Neural progenitor cell (in vitro differentiated cells): ENCODE measurements around the gene MYB. TPM values are rescaled to one million over a fixed set of nuclear protein-coding genes. Genes with fewer than 3 reads are reported as not detected.

Experiments
- DNase-seq: peaks from one replicate; pipeline ENCODE4 v3.0.0-alpha.2; 2016; ENCODE audit warnings: low spot score
- H2AFZ ChIP-seq: fragments of 200-600 bp; sonication (generic); replicated peaks from 2 replicates; pipeline ENCODE4 v1.6.1; 2016; ENCODE audit warnings: antibody characterized with exemption
- H3F3A ChIP-seq: fragments of 200-600 bp; sonication (generic); 2 replicates; pipeline ENCODE4 v1.6.1; 2016; ENCODE audit warnings: antibody characterized with exemption, low read depth
- H3K27ac ChIP-seq: fragments of 200-600 bp; sonication (generic); 2 replicates; pipeline ENCODE4 v1.5.1; 2016; ENCODE audit warnings: mild to moderate bottlenecking
- H3K27me3 ChIP-seq: fragments of 200-600 bp; sonication (generic); 2 replicates; pipeline ENCODE4 v1.6.1; 2016; ENCODE audit warnings: mild to moderate bottlenecking, moderate library complexity
- H3K36me3 ChIP-seq: fragments of 200-600 bp; sonication (generic); 2 replicates; pipeline ENCODE4 v1.5.1; 2016
- H3K4me1 ChIP-seq: fragments of 200-600 bp; sonication (generic); 2 replicates; pipeline ENCODE4 v1.6.1; 2016; ENCODE audit warnings: mixed run types
- H3K4me2 ChIP-seq: fragments of 200-600 bp; sonication (generic); 2 replicates; pipeline ENCODE4 v1.6.1; 2016
- H3K4me3 ChIP-seq: fragments of 200-600 bp; sonication (generic); 2 replicates; pipeline ENCODE4 v1.5.1; 2016
- H3K79me2 ChIP-seq: fragments of 200-600 bp; sonication (generic); 2 replicates; pipeline ENCODE4 v1.6.1; 2016; ENCODE audit warnings: low read depth
- H3K9ac ChIP-seq: fragments of 200-600 bp; sonication (generic); 2 replicates; pipeline ENCODE4 v1.6.1; 2016
- H3K9me3 ChIP-seq: fragments of 200-600 bp; sonication (generic); 2 replicates; pipeline ENCODE4 v1.5.1; 2016; ENCODE audit warnings: low read depth
- H4K20me1 ChIP-seq: fragments of 200-600 bp; sonication (generic); 2 replicates; pipeline ENCODE4 v1.6.1; 2016; ENCODE audit warnings: low read depth
- H3K27ac Mint-ChIP-seq: 3 replicates; pipeline ENCODE4 v1.8.0; 2021; ENCODE audit warnings: mixed read lengths
- H3K27me3 Mint-ChIP-seq: 2 replicates; pipeline ENCODE4 v1.8.0; 2022; ENCODE audit warnings: low read depth, mild to moderate bottlenecking, inconsistent platforms, moderate library complexity, mixed read lengths; ENCODE audit not compliant: insufficient read depth
- H3K36me3 Mint-ChIP-seq: 3 replicates; pipeline ENCODE4 v1.8.0; 2021; ENCODE audit warnings: mixed read lengths
- H3K4me1 Mint-ChIP-seq: 3 replicates; pipeline ENCODE4 v1.8.0; 2021; ENCODE audit warnings: mixed read lengths
- H3K4me3 Mint-ChIP-seq: 3 replicates; pipeline ENCODE4 v1.8.0; 2021; ENCODE audit warnings: mild to moderate bottlenecking, moderate library complexity, mixed read lengths
- H3K9me3 Mint-ChIP-seq: 3 replicates; pipeline ENCODE4 v1.8.0; 2020; ENCODE audit warnings: mixed read lengths
- EZH2 ChIP-seq: fragments of 200-600 bp; sonication (generic); IDR thresholded peaks from 2 replicates; pipeline ENCODE4 v1.6.1; 2017; ENCODE audit warnings: antibody characterized with exemption, mild to moderate bottlenecking, moderate library complexity
- EZH2phosphoT487 ChIP-seq: fragments of 200-600 bp; sonication (generic); IDR thresholded peaks from 2 replicates; pipeline ENCODE4 v1.6.1; 2017; ENCODE audit warnings: antibody characterized with exemption
- total RNA-seq: library from RNA; depleted of rRNA; stranded (reverse); fragments of >200 nt; gene quantifications from 2 replicates; pipeline ENCODE4 v1.2.3, GENCODE V29; 2015; ENCODE audit warnings: low replicate concordance
- TF ChIP-seq, protein P1 (sequence below): fragments of 200-600 bp; sonication (generic); IDR thresholded peaks from 2 replicates; pipeline ENCODE4 v1.5.1; 2017; ENCODE audit warnings: antibody characterized with exemption, mild to moderate bottlenecking

MYB gene
- total RNA-seq, 1 donor from 2014 or later, result 3.0 TPM

DNA sequence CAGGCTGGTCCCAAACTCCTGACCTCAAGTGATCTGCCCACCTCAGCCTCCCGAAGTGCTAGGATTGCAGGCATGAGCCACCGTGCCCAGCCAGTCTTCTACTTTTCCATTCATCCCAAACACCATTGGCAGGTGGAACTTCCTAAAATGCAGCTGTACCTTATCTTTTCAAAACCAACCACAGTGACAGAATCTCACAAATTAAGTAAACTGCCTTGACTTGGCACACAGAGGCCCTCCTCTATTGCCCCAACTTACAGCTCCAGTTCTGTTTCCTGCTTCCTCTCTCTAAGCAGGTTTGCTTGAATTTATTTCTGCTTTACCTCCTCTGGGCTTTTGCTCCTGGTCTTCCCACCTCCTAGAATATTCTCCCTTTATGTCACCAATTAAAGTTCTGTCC, 7.6 kb downstream of the MYB start:
- TF ChIP-seq, protein P1, sequence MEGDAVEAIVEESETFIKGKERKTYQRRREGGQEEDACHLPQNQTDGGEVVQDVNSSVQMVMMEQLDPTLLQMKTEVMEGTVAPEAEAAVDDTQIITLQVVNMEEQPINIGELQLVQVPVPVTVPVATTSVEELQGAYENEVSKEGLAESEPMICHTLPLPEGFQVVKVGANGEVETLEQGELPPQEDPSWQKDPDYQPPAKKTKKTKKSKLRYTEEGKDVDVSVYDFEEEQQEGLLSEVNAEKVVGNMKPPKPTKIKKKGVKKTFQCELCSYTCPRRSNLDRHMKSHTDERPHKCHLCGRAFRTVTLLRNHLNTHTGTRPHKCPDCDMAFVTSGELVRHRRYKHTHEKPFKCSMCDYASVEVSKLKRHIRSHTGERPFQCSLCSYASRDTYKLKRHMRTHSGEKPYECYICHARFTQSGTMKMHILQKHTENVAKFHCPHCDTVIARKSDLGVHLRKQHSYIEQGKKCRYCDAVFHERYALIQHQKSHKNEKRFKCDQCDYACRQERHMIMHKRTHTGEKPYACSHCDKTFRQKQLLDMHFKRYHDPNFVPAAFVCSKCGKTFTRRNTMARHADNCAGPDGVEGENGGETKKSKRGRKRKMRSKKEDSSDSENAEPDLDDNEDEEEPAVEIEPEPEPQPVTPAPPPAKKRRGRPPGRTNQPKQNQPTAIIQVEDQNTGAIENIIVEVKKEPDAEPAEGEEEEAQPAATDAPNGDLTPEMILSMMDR, result no peak
- TF ChIP-seq EZH2 (no peak), EZH2phosphoT487 (no peak)
- no peak overlapping the region for H2AFZ ChIP-seq
- H3K27ac ChIP-seq, result no peak overlapping the region
- H3K4me3 Mint-ChIP-seq, result no peak overlapping the region
- H3K4me3 ChIP-seq, result no peak overlapping the region
- no peaks in the 10 kb centered on the region for H3K9me3 ChIP-seq
- H3K4me2 ChIP-seq, result no peak overlapping the region
- peaks cover 16% of the 10 kb centered on the region for H3K79me2 ChIP-seq
- H3F3A ChIP-seq, result no peaks in the 10 kb centered on the region
- peaks cover 11% of the 10 kb centered on the region for H3K4me1 Mint-ChIP-seq
- no peak overlapping the region for H3K27ac Mint-ChIP-seq
- H3K4me1 ChIP-seq, result no peaks in the 10 kb centered on the region
- no peaks in the 10 kb centered on the region for H3K9me3 Mint-ChIP-seq
- peaks cover 8% of the 10 kb centered on the region for H3K27me3 ChIP-seq
- H3K27me3 Mint-ChIP-seq, result peaks cover 5% of the 10 kb centered on the region
- DNase-seq, result no peak
- peaks cover 3% of the 10 kb centered on the region for H4K20me1 ChIP-seq
- H3K36me3 Mint-ChIP-seq, result peaks cover 21% of the 10 kb centered on the region
- peaks cover 4% of the 10 kb centered on the region for H3K36me3 ChIP-seq
- no peak overlapping the region for H3K9ac ChIP-seq

DNA sequence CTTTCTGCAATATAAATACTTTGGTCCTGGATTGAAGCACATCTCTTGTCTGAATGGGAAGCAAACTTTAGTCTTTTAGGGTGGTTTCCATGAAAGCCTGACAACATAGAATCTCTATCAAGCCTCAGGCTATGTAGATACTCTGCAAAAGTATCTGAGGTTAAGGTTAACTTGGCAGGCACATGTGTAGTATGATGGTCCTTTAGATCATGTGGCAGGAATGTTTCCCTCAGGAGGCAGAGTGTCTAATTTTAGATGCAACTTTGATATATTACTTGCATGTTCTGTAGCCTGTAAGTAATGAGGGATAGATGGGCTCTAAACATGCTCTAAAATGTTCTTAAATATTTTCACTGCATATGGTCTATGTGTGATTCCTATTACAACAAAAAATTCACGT, 8.2 kb downstream of the MYB start:
- peaks cover 27% of the 10 kb centered on the region for H3K36me3 Mint-ChIP-seq

DNA sequence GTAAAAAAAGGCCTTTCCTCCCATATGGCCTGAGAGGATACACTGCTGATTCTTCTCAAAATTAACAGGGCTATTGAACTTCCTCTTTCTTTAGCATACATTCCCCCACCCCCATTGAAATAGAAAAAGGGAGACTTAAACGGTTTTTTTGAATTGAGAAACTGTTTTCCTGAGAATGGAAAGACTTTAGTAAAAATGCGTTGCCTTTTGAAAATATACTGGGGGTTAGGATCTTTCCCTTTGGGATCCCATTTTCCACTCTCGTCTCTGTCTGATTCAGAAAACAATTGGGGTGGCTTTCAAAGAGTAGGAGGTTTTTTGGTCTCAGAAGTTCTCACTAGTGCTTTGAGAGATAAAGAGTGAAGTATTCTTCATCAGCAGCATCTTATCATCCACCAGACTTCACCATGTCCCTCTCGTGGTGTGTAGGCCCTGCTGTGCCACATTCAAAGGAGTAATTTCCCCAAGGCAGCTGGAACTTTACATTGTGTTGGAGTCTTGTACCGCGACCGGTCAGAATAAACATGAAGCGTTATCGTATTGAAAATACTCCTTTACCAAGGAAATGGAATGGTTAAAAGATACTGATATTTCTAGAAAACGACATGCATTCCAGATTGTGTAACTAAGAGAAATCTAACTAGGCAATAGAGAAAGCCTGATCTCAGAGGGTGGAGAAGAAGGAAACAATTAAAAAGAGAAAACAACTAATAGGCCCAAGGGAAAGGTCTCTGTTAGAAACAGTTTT, 10.6 kb downstream of the MYB start:
- H3K27me3 ChIP-seq, result no peaks in the 10 kb centered on the region
- TF ChIP-seq EZH2phosphoT487, result no peak
- no peak for TF ChIP-seq EZH2
- TF ChIP-seq, protein P1, result no peak
- no peak overlapping the region for H3K4me3 ChIP-seq
- Mint-ChIP-seq H3K27ac (no peak overlapping the region), H3K27me3 (no peaks in the 10 kb centered on the region), H3K36me3 (peaks cover 27% of the 10 kb centered on the region), H3K9me3 (no peaks in the 10 kb centered on the region), H3K4me1 (peaks cover 8% of the 10 kb centered on the region), H3K4me3 (no peak overlapping the region)
- H3K4me1 ChIP-seq, result no peaks in the 10 kb centered on the region
- no peak overlapping the region for H3K9ac ChIP-seq
- H3K27ac ChIP-seq, result no peak overlapping the region
- H4K20me1 ChIP-seq, result no peaks in the 10 kb centered on the region
- H3K9me3 ChIP-seq, result no peaks in the 10 kb centered on the region
- DNase-seq, result no peak
- no peak overlapping the region for H2AFZ ChIP-seq
- H3F3A ChIP-seq, result no peaks in the 10 kb centered on the region
- no peak overlapping the region for H3K4me2 ChIP-seq
- no peaks in the 10 kb centered on the region for H3K79me2 ChIP-seq
- H3K36me3 ChIP-seq, result peaks cover 4% of the 10 kb centered on the region

More for the DNA sequence above, 8.2 kb downstream of the MYB start:
- Histone ChIP-seq H2AFZ (no peak overlapping the region), H3K27ac (no peak overlapping the region), H3K79me2 (peaks cover 11% of the 10 kb centered on the region), H3K4me3 (no peak overlapping the region), H4K20me1 (no peaks in the 10 kb centered on the region), H3K27me3 (peaks cover 1% of the 10 kb centered on the region), H3K4me1 (no peaks in the 10 kb centered on the region), H3F3A (no peaks in the 10 kb centered on the region), H3K4me2 (no peak overlapping the region), H3K9me3 (no peaks in the 10 kb centered on the region), H3K36me3 (peaks cover 4% of the 10 kb centered on the region), H3K9ac (no peak overlapping the region)
- H3K27ac Mint-ChIP-seq, result no peak overlapping the region
- H3K9me3 Mint-ChIP-seq, result no peaks in the 10 kb centered on the region
- H3K4me1 Mint-ChIP-seq, result peaks cover 8% of the 10 kb centered on the region
- H3K4me3 Mint-ChIP-seq, result no peak overlapping the region
- DNase-seq, result no peak
- TF ChIP-seq EZH2 (no peak), EZH2phosphoT487 (no peak)
- TF ChIP-seq, protein P1, result no peak
- H3K27me3 Mint-ChIP-seq, result no peaks in the 10 kb centered on the region
